ENCODE data around the gene SRP9.
"Not testable (repeated sequence)": the region's sequence is repeated elsewhere in the genome, so short reads cannot be mapped to it uniquely, and the experiment has no call there.

The SRP9 gene

GRCh38 chr1:225748529-225748928, 29.1 kb upstream of the SRP9 start:
- no peak overlapping the region for H3K4me3 Mint-ChIP-seq
- no peaks in the 10 kb centered on the region for H3K9me3 Mint-ChIP-seq
- H3K36me3 Mint-ChIP-seq (ENCODE audit: low read depth) = no peaks in the 10 kb centered on the region
- intact Hi-C loops (cut with micrococcal nuclease) = no loop called here
- no peaks in the 10 kb centered on the region for H3K4me1 Mint-ChIP-seq (ENCODE audit: low read depth)
- H3K27me3 Mint-ChIP-seq = peaks cover 4% of the 10 kb centered on the region
- no peak overlapping the region for H3K27ac Mint-ChIP-seq

DNA sequence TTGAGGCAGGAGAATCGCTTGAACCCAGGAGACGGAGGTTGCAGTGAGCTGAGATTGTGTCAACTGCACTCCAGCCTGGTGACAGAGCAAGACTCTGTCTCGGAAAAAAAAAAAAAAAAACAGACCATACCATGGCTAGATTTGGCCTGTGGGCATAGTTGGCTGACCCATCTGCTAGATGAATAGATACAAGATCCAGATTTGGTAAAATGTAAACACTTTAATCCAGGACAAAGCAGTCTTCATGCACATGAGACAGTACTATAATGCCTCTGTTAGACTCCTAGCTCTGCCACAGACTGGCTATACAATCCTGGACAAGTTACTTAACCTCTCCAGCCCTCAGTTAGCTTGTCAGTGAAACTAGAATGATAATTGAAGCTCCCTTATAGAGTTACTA, 27.9 kb upstream of the SRP9 start:
- peaks cover 4% of the 10 kb centered on the region for H3K27me3 Mint-ChIP-seq
- intact Hi-C loops (cut with micrococcal nuclease) = no loop called here
- H3K9me3 Mint-ChIP-seq = no peaks in the 10 kb centered on the region
- no peaks in the 10 kb centered on the region for H3K4me1 Mint-ChIP-seq (ENCODE audit: low read depth)
- no peak overlapping the region for H3K4me3 Mint-ChIP-seq
- H3K36me3 Mint-ChIP-seq (ENCODE audit: low read depth) = no peaks in the 10 kb centered on the region
- no peak overlapping the region for H3K27ac Mint-ChIP-seq

GRCh38 chr1:225750420-225750819, 27.2 kb upstream of the SRP9 start:
- Mint-ChIP-seq H3K27me3 (peaks cover 4% of the 10 kb centered on the region), H3K4me1 (ENCODE audit: low read depth) (peaks cover 7% of the 10 kb centered on the region), H3K9me3 (no peaks in the 10 kb centered on the region), H3K36me3 (ENCODE audit: low read depth) (no peaks in the 10 kb centered on the region), H3K27ac (no peak overlapping the region), H3K4me3 (no peak overlapping the region)
- intact Hi-C loops (cut with micrococcal nuclease) = no loop called here

- intact Hi-C loops (cut with micrococcal nuclease) = no loop called here
- H3K9me3 Mint-ChIP-seq = no peaks in the 10 kb centered on the region
Measured at GRCh38 chr1:225750875-225751824, 26.5 kb upstream of the SRP9 start.

DNA sequence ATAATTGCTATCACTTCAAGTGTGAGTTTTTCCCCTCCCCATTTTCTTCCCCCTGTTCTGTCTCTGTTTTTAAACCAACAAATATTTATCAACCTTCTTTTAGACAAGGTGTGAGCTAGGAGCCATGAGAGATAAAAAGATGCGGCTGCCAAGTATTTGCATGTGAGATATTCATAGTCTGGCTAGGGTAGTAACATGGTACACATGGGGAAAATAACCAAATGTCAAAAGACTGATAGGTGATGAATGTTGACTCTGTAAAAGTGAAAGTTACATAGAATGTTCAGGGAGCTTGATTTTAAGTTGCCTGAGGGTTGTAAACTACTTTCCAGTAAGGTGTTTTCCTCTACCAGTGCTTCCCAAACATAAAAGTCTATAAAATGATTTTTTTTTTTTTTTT, 25.4 kb upstream of the SRP9 start:
- no peak overlapping the region for H3K27ac Mint-ChIP-seq
- H3K27me3 Mint-ChIP-seq = peaks cover 4% of the 10 kb centered on the region
- no peaks in the 10 kb centered on the region for H3K36me3 Mint-ChIP-seq (ENCODE audit: low read depth)
- intact Hi-C loops (cut with micrococcal nuclease) = no loop called here
- H3K4me1 Mint-ChIP-seq (ENCODE audit: low read depth) = peaks cover 21% of the 10 kb centered on the region
- H3K4me3 Mint-ChIP-seq = no peak overlapping the region
- no peaks in the 10 kb centered on the region for H3K9me3 Mint-ChIP-seq

More at GRCh38 chr1:225750875-225751824, 26.5 kb upstream of the SRP9 start:
- no peak overlapping the region for H3K4me3 Mint-ChIP-seq
- peaks cover 4% of the 10 kb centered on the region for H3K27me3 Mint-ChIP-seq
- no peak overlapping the region for H3K27ac Mint-ChIP-seq
- H3K36me3 Mint-ChIP-seq (ENCODE audit: low read depth) = no peaks in the 10 kb centered on the region
- H3K4me1 Mint-ChIP-seq (ENCODE audit: low read depth) = peaks cover 14% of the 10 kb centered on the region

DNA sequence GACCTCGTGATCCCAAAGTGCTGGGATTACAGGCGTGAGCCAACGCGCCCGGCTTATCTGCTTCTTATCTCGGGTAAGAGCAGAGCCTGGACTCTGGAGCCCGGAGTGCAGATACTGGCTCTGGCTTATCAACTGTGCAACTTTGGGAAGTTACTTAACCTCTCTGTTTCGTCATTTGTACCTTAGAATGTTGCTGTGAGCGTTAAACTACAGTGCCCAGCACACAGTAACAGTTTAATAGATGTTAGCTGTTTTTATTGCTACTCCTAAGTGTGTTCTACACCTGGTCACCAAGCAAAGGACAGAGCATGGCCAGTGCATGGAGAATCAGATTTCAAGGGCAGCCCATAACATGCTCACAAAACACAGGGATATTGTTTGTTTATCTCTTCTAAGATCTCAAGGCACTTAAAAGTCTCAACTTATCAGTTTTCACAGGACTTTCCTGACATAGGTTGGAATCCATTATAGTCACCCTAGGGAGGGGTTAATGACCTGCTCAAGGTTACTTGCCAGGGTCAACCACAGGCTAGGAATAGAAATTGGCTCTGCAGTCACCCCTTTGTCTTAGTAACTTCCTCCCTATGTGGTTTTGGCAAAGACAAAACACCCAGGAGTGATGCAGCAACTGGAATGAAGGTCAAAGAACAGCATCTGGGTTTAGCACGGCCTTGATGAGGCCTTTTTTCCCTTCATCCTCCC, 22.5 kb upstream of the SRP9 start:
- Mint-ChIP-seq H3K4me1 (ENCODE audit: low read depth) (peaks cover 21% of the 10 kb centered on the region), H3K4me3 (no peak overlapping the region), H3K9me3 (no peaks in the 10 kb centered on the region), H3K36me3 (ENCODE audit: low read depth) (no peaks in the 10 kb centered on the region), H3K27ac (no peak overlapping the region), H3K27me3 (peaks cover 4% of the 10 kb centered on the region)
- intact Hi-C loops (cut with micrococcal nuclease) = no loop called here

DNA sequence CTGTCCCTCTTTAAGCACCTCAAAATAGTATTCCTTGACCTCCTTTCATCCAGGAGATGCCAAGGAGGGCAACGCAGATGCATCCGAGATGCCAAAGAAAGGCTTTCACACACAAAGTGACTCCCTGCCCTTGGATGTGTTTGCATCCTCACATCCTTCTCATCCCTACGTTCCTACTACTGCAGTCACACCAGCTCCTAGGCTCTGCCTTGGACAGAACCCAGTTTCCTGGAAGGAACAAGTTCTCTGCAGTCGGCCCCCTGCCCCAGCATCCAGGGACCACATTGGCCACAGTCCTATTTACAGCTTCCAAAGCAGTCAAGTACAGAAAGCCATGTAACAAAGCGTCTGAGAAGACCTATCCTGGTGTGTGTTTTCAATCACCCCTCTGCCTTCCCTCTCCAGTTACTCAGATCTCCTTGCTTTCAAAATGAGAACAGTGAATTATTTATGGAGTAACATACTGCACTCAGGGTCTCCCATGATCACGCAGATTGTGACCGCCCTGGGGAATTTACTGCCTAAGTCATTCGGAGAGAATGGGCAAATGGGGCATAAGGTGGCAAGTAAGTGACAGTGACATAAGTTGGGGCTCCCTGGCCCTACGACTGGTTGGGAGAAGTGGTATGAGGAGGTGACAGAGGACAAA, 21.8 kb upstream of the SRP9 start:
- Mint-ChIP-seq H3K4me1 (ENCODE audit: low read depth) (peaks cover 21% of the 10 kb centered on the region), H3K36me3 (ENCODE audit: low read depth) (no peaks in the 10 kb centered on the region), H3K27ac (no peak overlapping the region), H3K9me3 (no peaks in the 10 kb centered on the region), H3K4me3 (no peak overlapping the region), H3K27me3 (no peaks in the 10 kb centered on the region)
- intact Hi-C loops (cut with micrococcal nuclease) = no loop called here

DNA sequence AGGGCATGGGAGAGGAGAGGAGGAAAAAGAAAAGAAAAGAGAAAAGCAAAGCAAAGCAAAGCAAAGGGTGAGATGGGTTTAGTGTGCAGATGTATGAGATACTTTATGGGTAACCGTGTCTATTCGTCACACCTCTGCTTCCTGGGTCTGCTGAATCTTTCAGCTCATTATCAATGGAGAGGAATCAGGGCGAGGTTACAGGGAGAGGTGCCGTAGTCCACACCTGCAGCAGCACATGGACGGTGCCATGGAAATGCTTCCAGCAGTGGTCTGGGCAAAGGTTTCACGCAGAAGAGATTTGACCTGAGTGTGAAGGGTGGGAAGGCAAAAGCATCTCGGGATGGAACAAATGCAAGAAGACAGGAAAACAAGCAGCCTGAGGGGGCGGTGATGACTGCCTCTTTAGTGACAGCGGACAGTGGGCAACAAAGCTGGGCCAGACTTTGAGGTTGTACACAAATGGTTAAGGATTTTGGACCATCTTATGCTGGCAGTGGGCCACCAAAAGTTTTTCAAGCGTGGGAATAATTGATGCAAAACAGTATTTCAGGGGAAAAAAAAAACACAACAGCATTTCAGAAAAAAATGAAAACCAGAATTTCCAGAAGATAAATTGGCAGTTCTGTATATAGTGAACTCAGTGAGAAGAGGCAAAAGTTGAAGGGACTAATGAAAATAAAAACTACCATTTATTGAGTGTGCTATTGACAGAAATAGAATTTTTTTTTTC, 19.5 kb upstream of the SRP9 start:
- intact Hi-C loops (cut with micrococcal nuclease) = no loop called here
- Mint-ChIP-seq H3K4me1 (ENCODE audit: low read depth) (peaks cover 21% of the 10 kb centered on the region), H3K36me3 (ENCODE audit: low read depth) (no peaks in the 10 kb centered on the region), H3K4me3 (no peak overlapping the region), H3K27me3 (no peaks in the 10 kb centered on the region), H3K27ac (peak overlapping the region; percentile 47), H3K9me3 (no peaks in the 10 kb centered on the region)

DNA sequence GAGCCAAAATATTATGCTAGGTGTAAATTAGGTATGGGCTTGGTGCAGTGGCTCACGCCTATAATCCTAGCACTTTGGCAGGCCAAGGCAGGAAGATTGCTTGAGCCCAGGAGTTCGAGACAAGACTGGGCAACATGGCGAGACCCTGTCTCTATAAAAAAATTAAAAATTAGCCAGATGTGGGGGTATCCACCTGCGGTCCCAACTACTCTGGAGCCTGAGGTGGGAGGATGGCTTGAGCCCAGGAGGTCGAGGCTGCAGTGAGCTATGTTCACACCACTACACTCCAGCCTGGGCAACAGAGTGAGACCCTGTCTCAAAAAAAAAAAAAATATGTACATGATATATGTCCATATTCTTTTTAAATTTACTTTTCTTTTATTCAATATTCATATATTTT, 17.7 kb upstream of the SRP9 start:
- H3K36me3 Mint-ChIP-seq (ENCODE audit: low read depth); H3K27me3 Mint-ChIP-seq; H3K9me3 Mint-ChIP-seq; H3K4me3 Mint-ChIP-seq; H3K27ac Mint-ChIP-seq; intact Hi-C loops (cut with micrococcal nuclease): not testable (repeated sequence)
- H3K4me1 Mint-ChIP-seq (ENCODE audit: low read depth) = peaks cover 32% of the 10 kb centered on the region

GRCh38 chr1:225760531-225760930, 17.1 kb upstream of the SRP9 start:
- Mint-ChIP-seq H3K4me1 (ENCODE audit: low read depth) (peaks cover 31% of the 10 kb centered on the region), H3K36me3 (ENCODE audit: low read depth) (no peaks in the 10 kb centered on the region), H3K27ac (no peak overlapping the region), H3K9me3 (no peaks in the 10 kb centered on the region), H3K4me3 (no peak overlapping the region), H3K27me3 (no peaks in the 10 kb centered on the region)
- intact Hi-C loops (cut with micrococcal nuclease) = no loop called here

GRCh38 chr1:225761395-225761794, 16.2 kb upstream of the SRP9 start:
- H3K4me1 Mint-ChIP-seq (ENCODE audit: low read depth) = peaks cover 23% of the 10 kb centered on the region
- H3K27me3 Mint-ChIP-seq; intact Hi-C loops (cut with micrococcal nuclease); H3K27ac Mint-ChIP-seq; H3K9me3 Mint-ChIP-seq; H3K4me3 Mint-ChIP-seq; H3K36me3 Mint-ChIP-seq (ENCODE audit: low read depth): not testable (repeated sequence)

GRCh38 chr1:225762002-225762441, 15.6 kb upstream of the SRP9 start:
- Mint-ChIP-seq H3K4me1 (ENCODE audit: low read depth) (peaks cover 18% of the 10 kb centered on the region), H3K27ac (peak overlapping the region; percentile 64), H3K36me3 (ENCODE audit: low read depth) (no peaks in the 10 kb centered on the region), H3K9me3 (no peaks in the 10 kb centered on the region), H3K4me3 (no peak overlapping the region), H3K27me3 (no peaks in the 10 kb centered on the region)
- intact Hi-C loops (cut with micrococcal nuclease) = no loop called here

GRCh38 chr1:225762444-225762843, 15.2 kb upstream of the SRP9 start:
- Mint-ChIP-seq H3K36me3 (ENCODE audit: low read depth) (no peaks in the 10 kb centered on the region), H3K4me3 (no peak overlapping the region), H3K27ac (peak overlapping the region; percentile 64), H3K4me1 (ENCODE audit: low read depth) (peaks cover 18% of the 10 kb centered on the region), H3K9me3 (no peaks in the 10 kb centered on the region), H3K27me3 (no peaks in the 10 kb centered on the region)
- intact Hi-C loops (cut with micrococcal nuclease) = no loop called here

Data from dendritic cell treated with granulocyte-macrophage colony-stimulating factor and Interleukin-4, amounts not matched to agents 40 ng/mL and 50 ng/mL, for 4 days (primary cell).